Liver (tissue), 9 donors: ENCODE results near the gene FEM1C. TPM values are rescaled to one million over a fixed set of nuclear protein-coding genes. Genes with fewer than 3 reads are reported as not detected.

Experiments used
- DNase-seq: peaks from one replicate; pipeline ENCODE4 v3.0.0-alpha.2; 2017; ENCODE audit warnings: low spot score
- H3K27ac ChIP-seq, 2 donors: one replicate each; pipeline ENCODE4 v1.7.0; 2013; ENCODE audit warnings: inconsistent platforms in 2 of 2, low read length in 2 of 2, control low read depth in 1 of 2, low read depth in 1 of 2, mild to moderate bottlenecking in 1 of 2
- H3K27me3 ChIP-seq, 4 donors: one replicate each; pipeline versions ENCODE4 v1.6.1 to v1.7.0; 2013; ENCODE audit warnings: low read length in 3 of 4, inconsistent platforms in 1 of 4, mild to moderate bottlenecking in 1 of 4, moderate library complexity in 1 of 4; ENCODE audit not compliant: control insufficient read depth in 4 of 4, insufficient read depth in 4 of 4
- H3K36me3 ChIP-seq, 4 donors: one replicate each; pipeline versions ENCODE4 v1.6.1 to v1.7.0; 2013; ENCODE audit warnings: low read length in 3 of 4, mild to moderate bottlenecking in 3 of 4, low read depth in 1 of 4, moderate library complexity in 1 of 4; ENCODE audit not compliant: control insufficient read depth in 4 of 4, insufficient read depth in 3 of 4
- H3K4me1 ChIP-seq, 4 donors: one replicate each; pipeline versions ENCODE4 v1.6.1 to v1.7.0; 2013; ENCODE audit warnings: low read length in 3 of 4, mild to moderate bottlenecking in 3 of 4, moderate library complexity in 1 of 4; ENCODE audit not compliant: control insufficient read depth in 4 of 4, insufficient read depth in 4 of 4
- H3K4me3 ChIP-seq, 3 donors: one replicate each; pipeline versions ENCODE4 v1.6.1 to v1.7.0; 2013; ENCODE audit warnings: low read length in 3 of 3, control low read depth in 1 of 3, low read depth in 1 of 3, mild to moderate bottlenecking in 1 of 3
- H3K9ac ChIP-seq, 2 donors: one replicate each; pipeline ENCODE4 v1.7.0; 2013; ENCODE audit warnings: low read length in 2 of 2, mild to moderate bottlenecking in 2 of 2, moderate library complexity in 2 of 2, control low read depth in 1 of 2, low read depth in 1 of 2
- H3K9me3 ChIP-seq, 4 donors: one replicate each; pipeline versions ENCODE4 v1.6.1 to v1.7.0; 2013; ENCODE audit warnings: low read length in 3 of 4; ENCODE audit not compliant: control insufficient read depth in 4 of 4
- EGR1 ChIP-seq, 2 donors: IDR thresholded peaks; 2 replicates each; pipeline ENCODE4 v1.6.1; 2016 to 2018; ENCODE audit warnings: antibody characterized with exemption in 2 of 2, low read depth in 2 of 2
- FOXA1 ChIP-seq: IDR thresholded peaks from 2 replicates; pipeline ENCODE4 v1.6.1; 2016; ENCODE audit warnings: antibody characterized with exemption
- HNF4A ChIP-seq, 2 donors: conservative IDR thresholded peaks; 2 replicates each; pipeline ENCODE4 v1.6.1; 2016; ENCODE audit warnings: antibody characterized with exemption in 2 of 2, mild to moderate bottlenecking in 2 of 2
- JUND ChIP-seq, 2 donors: IDR thresholded peaks; 2 replicates each; pipeline ENCODE4 v1.6.1; 2016; ENCODE audit warnings: antibody characterized with exemption in 2 of 2
- RAD21 ChIP-seq, 2 donors: IDR thresholded peaks; 2 replicates each; pipeline ENCODE4 v1.6.1; 2016; ENCODE audit warnings: antibody characterized with exemption in 2 of 2, mild to moderate bottlenecking in 2 of 2
- SP1 ChIP-seq: IDR thresholded peaks from 2 replicates; pipeline ENCODE4 v1.6.1; 2018; ENCODE audit warnings: antibody characterized with exemption, mild to moderate bottlenecking
- TAF1 ChIP-seq: conservative IDR thresholded peaks from 2 replicates; pipeline ENCODE4 v1.6.1; 2016; ENCODE audit warnings: antibody characterized with exemption, mild to moderate bottlenecking
- WGBS: extraction: QIAGEN DNeasy Blood & Tissue Kit; methylation state at CpG from one replicate; pipeline ENCODE4 v1.1.7; 2013; 5-methylcytosine and 5-hydroxymethylcytosine counted together
- polyA plus RNA-seq, 2 donors: library from polyadenylated mRNA; stranded (reverse) in 1 of 2; unstranded in 1 of 2; fragments of 200-250 nt in 1 of 2; fragments of >200 nt in 1 of 2; fragmentation: Nextera tagmentation in 1 of 2; extraction: Ambion mirVana in 1 of 2; gene quantifications; one replicate each; pipeline versions ENCODE4 v1.2.1 to v1.2.3, GENCODE V29; 2013 to 2015
- total RNA-seq, 2 donors: library from RNA; depleted of rRNA; stranded (reverse); fragments of >200 nt; gene quantifications; one replicate each; pipeline ENCODE4 v1.2.3, GENCODE V29; 2014
- TF ChIP-seq, protein P1 (sequence below): fragments of 150-350 bp; IDR thresholded peaks from 2 replicates; pipeline ENCODE4 v1.5.1; 2017; ENCODE audit warnings: improper control_type of control experiment, low read depth, low read length; ENCODE audit not compliant: missing input control
- TF ChIP-seq, protein P2 (sequence below): IDR thresholded peaks from 2 replicates; pipeline ENCODE4 v1.6.1; 2016; ENCODE audit warnings: antibody characterized with exemption
- TF ChIP-seq, protein P3 (sequence below): IDR thresholded peaks from 2 replicates; pipeline ENCODE4 v1.6.1; 2016; ENCODE audit warnings: antibody characterized with exemption, mild to moderate bottlenecking
- donor health status: healthy.
- donor health status: healthy.
- donor health status: healthy.
- donor health status: healthy.
- donor health status: healthy.

FEM1C gene
- total and polyA plus RNA-seq, 4 donors, result 3.4 to 14.3 (median 8.8) TPM

DNA sequence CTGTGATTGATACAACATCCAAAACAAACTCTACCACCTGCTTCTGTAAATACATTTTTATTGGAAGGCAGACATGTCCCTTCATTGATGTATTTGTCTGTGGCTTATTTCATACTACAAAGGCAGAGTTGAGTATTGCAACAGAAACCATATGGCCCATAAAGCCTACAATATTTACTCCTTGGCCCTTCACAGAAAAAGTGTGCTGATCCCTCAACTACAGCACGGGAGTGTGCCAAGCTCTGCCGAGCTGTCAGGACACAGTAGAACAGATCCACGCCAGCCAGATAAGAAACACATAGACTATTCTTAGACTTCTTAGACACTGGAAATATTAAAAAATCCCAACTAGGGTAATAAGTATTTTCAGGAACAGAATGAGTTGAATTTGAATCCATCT lies 44.5 kb upstream of the FEM1C start:
- Histone ChIP-seq H3K27me3 (no peaks in the 10 kb centered on the region), H3K36me3 (no peaks in the 10 kb centered on the region), H3K27ac (no peak overlapping the region), H3K9ac (no peak overlapping the region), H3K4me3 (no peak overlapping the region), H3K9me3 (no peaks in the 10 kb centered on the region), H3K4me1 (no peaks in the 10 kb centered on the region)
- WGBS, result 69% methylated on average over 3 of the region's 3 CpGs
- no peak for DNase-seq
- TF ChIP-seq, protein P1, sequence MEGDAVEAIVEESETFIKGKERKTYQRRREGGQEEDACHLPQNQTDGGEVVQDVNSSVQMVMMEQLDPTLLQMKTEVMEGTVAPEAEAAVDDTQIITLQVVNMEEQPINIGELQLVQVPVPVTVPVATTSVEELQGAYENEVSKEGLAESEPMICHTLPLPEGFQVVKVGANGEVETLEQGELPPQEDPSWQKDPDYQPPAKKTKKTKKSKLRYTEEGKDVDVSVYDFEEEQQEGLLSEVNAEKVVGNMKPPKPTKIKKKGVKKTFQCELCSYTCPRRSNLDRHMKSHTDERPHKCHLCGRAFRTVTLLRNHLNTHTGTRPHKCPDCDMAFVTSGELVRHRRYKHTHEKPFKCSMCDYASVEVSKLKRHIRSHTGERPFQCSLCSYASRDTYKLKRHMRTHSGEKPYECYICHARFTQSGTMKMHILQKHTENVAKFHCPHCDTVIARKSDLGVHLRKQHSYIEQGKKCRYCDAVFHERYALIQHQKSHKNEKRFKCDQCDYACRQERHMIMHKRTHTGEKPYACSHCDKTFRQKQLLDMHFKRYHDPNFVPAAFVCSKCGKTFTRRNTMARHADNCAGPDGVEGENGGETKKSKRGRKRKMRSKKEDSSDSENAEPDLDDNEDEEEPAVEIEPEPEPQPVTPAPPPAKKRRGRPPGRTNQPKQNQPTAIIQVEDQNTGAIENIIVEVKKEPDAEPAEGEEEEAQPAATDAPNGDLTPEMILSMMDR, result no peak
- TF ChIP-seq JUND (IDR thresholded peaks at IDR 0.05), result no peak
- TF ChIP-seq, protein P2, sequence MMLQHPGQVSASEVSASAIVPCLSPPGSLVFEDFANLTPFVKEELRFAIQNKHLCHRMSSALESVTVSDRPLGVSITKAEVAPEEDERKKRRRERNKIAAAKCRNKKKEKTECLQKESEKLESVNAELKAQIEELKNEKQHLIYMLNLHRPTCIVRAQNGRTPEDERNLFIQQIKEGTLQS, result no peak
- TF ChIP-seq HNF4A (conservative IDR thresholded peaks at IDR 0.05), result no peak
- TF ChIP-seq, protein P3, sequence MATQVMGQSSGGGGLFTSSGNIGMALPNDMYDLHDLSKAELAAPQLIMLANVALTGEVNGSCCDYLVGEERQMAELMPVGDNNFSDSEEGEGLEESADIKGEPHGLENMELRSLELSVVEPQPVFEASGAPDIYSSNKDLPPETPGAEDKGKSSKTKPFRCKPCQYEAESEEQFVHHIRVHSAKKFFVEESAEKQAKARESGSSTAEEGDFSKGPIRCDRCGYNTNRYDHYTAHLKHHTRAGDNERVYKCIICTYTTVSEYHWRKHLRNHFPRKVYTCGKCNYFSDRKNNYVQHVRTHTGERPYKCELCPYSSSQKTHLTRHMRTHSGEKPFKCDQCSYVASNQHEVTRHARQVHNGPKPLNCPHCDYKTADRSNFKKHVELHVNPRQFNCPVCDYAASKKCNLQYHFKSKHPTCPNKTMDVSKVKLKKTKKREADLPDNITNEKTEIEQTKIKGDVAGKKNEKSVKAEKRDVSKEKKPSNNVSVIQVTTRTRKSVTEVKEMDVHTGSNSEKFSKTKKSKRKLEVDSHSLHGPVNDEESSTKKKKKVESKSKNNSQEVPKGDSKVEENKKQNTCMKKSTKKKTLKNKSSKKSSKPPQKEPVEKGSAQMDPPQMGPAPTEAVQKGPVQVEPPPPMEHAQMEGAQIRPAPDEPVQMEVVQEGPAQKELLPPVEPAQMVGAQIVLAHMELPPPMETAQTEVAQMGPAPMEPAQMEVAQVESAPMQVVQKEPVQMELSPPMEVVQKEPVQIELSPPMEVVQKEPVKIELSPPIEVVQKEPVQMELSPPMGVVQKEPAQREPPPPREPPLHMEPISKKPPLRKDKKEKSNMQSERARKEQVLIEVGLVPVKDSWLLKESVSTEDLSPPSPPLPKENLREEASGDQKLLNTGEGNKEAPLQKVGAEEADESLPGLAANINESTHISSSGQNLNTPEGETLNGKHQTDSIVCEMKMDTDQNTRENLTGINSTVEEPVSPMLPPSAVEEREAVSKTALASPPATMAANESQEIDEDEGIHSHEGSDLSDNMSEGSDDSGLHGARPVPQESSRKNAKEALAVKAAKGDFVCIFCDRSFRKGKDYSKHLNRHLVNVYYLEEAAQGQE, result no peak
- no peak for TF ChIP-seq FOXA1
- TF ChIP-seq RAD21 (IDR thresholded peaks at IDR 0.05), result no peak
- TF ChIP-seq SP1, result no peak

DNA sequence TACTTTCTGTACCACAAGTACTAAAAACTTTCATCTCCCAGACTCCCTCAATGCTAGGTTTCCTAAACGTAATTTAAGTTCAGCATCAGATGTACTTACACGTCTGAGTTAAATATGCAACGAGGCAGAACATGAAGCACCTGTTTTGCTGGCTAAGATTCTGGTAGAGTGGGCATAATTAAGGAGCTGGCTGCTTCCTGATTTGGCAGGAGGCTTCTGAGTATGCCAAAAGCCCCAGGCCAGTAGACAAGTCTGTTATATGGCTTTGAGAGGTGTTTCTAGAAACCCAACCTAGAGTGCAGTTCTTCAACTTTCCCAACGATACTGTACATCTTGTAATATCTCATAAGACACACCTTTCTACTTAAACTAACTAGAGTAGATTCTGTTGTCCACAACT lies 44.1 kb upstream of the FEM1C start:
- no peak for DNase-seq
- Histone ChIP-seq H3K27me3 (no peaks in the 10 kb centered on the region), H3K36me3 (no peaks in the 10 kb centered on the region), H3K9me3 (no peaks in the 10 kb centered on the region), H3K9ac (no peak overlapping the region), H3K4me3 (no peak overlapping the region), H3K27ac (no peak overlapping the region), H3K4me1 (no peaks in the 10 kb centered on the region)
- TF ChIP-seq, protein P2, result no peak
- no peak for TF ChIP-seq TAF1
- TF ChIP-seq SP1, result no peak
- TF ChIP-seq HNF4A (conservative IDR thresholded peaks at IDR 0.05), result no peak
- 80% methylated on average over 4 of the region's 4 CpGs for WGBS

DNA sequence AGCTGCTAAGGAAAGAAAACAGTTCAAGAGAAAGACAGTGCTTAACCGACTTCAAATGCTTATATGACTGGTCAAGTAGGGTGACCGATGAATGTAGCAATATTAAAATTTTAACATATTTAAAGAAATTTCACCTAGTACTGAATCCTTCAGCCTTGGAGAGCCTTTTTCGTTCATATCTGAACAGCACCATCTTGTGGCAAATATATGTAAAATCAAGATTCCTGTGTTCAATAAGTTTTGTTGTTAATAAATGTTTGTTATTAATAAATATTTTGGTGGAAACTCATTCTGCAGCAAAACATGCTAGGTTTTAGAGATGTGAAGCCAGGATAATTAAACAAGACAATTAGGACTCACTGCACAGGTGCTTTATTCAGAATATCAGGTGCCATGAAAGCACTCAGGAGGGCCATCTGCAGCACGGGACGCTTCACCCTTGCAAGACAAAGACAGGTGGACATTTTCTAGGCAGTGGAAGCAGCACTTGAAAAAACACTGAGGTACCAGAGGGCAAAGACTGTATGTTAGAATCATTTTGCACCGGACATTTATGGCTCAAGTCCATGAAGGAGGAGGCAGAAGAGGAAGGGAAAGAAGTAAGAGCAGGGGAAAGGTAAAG lies 42.1 kb upstream of the FEM1C start:
- Histone ChIP-seq H3K36me3 (no peaks in the 10 kb centered on the region), H3K4me3 (no peak overlapping the region), H3K4me1 (no peaks in the 10 kb centered on the region), H3K27ac (no peak overlapping the region), H3K9ac (no peak overlapping the region), H3K27me3 (no peaks in the 10 kb centered on the region), H3K9me3 (no peaks in the 10 kb centered on the region)
- 49% methylated on average over 6 of the region's 6 CpGs for WGBS
- TF ChIP-seq, protein P1, result peak; percentile 43
- TF ChIP-seq EGR1 (IDR thresholded peaks at IDR 0.05; ENCODE audit: low read depth in 2 of 2) (no peak), RAD21 (IDR thresholded peaks at IDR 0.05) (peak; percentile 80 to 84)
- TF ChIP-seq, protein P3, result no peak
- no peak for DNase-seq
